Esophagus squamous epithelium (tissue), 5 donors: ENCODE data around the gene TC2N. TPM values are rescaled to one million over a fixed set of nuclear protein-coding genes. Genes with fewer than 3 reads are reported as not detected.
A peak's percentile ranks its signal among the peaks of the same experiment; 100 is the strongest.

Experiments
- DNase-seq: peaks from one replicate; lab custom pipeline; 2025; lab: John Stamatoyannopoulos, UW
- H3K27ac ChIP-seq, 4 donors: fragments of 200-600 bp; sonication (generic); one replicate each; pipeline ENCODE4 v1.5.1; 2016 to 2019; ENCODE audit warnings: mild to moderate bottlenecking in 1 of 4
- H3K27me3 ChIP-seq, 4 donors: fragments of 200-600 bp; sonication (generic); 1 replicate in 3 of 4; 2 replicates in 1 of 4; pipeline versions ENCODE4 v1.5.1 to v1.6.0; 2017 to 2021; ENCODE audit warnings: antibody characterized with exemption in 1 of 4
- H3K36me3 ChIP-seq, 3 donors: fragments of 200-600 bp; sonication (generic); one replicate each; pipeline ENCODE4 v1.5.1; 2016 to 2019
- H3K4me1 ChIP-seq, 3 donors: fragments of 200-600 bp; sonication (generic); one replicate each; pipeline ENCODE4 v1.5.1; 2017 to 2019
- H3K4me3 ChIP-seq, 4 donors: fragments of 200-600 bp; sonication (generic); 1 replicate in 3 of 4; 2 replicates in 1 of 4; pipeline ENCODE4 v1.5.1; 2016 to 2019; ENCODE audit warnings: mild to moderate bottlenecking in 2 of 4, moderate library complexity in 1 of 4
- H3K9me3 ChIP-seq, 3 donors: fragments of 200-600 bp; sonication (generic); one replicate each; pipeline ENCODE4 v1.5.1; 2016 to 2019
- POLR2A ChIP-seq, 4 donors: fragments of 450-650 bp; IDR thresholded peaks; one replicate each; pipeline ENCODE4 v1.6.1; 2017; ENCODE audit warnings: antibody characterized with exemption in 4 of 4, mild to moderate bottlenecking in 4 of 4, moderate library complexity in 3 of 4
- WGBS, 2 donors: methylation state at CpG; one replicate each; pipeline ENCODE4 v1.1.5; 2018; 5-methylcytosine and 5-hydroxymethylcytosine counted together
- intact Hi-C: fragments of 100-400 bp; cut with DNase I; formaldehyde crosslinking; loops from one replicate; pipeline ENCODE4 v1.15.0; 2022
- total RNA-seq, 4 donors: library from RNA; depleted of rRNA; stranded (reverse); fragments of >200 nt; gene quantifications; one replicate each; pipeline ENCODE4 v1.1.0, GENCODE V29; 2016
- TF ChIP-seq, protein P1 (sequence below), 6 experiments: fragments of 450-650 bp in 4 of 6; fragments of 200-600 bp in 2 of 6; sonication (generic) in 2 of 6; IDR thresholded peaks; one replicate each; pipeline ENCODE4 v1.5.1; 2016 to 2019; ENCODE audit warnings: antibody characterized with exemption in 6 of 6, mild to moderate bottlenecking in 4 of 6, moderate library complexity in 4 of 6
- donor health status: DM: yes; HTN: yes; CAD: no.

TC2N gene
- total RNA-seq, 4 donors from 2014 or later: 32.4 to 48.9 (median 44.7) TPM

DNA sequence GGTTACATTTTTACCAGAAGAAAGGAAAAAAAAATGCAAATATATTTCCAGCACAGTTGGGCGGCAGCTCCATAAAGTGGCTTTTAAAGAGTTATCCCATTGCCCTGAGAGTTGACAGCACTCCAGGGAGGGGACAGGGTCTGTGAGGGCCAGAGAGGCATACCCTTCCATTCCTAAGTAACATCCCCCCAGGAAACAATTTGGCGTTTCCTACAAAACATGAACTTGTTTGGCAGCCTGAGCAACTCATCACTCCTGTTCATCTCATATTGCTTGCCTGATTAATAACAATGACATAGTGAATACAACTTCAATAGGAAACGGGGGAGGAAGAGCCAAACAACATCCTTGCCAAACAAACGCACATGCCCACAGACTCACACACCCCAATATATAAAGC lies 23.3 kb downstream of the TC2N start:
- intact Hi-C loops: no loop called here
- no peak for DNase-seq
- peaks cover 0 to 8% (median 6%) of the 10 kb centered on the region in 3 donors for H3K4me1 ChIP-seq
- no peak for TF ChIP-seq POLR2A (IDR thresholded peaks at IDR 0.05)
- TF ChIP-seq, protein P1, sequence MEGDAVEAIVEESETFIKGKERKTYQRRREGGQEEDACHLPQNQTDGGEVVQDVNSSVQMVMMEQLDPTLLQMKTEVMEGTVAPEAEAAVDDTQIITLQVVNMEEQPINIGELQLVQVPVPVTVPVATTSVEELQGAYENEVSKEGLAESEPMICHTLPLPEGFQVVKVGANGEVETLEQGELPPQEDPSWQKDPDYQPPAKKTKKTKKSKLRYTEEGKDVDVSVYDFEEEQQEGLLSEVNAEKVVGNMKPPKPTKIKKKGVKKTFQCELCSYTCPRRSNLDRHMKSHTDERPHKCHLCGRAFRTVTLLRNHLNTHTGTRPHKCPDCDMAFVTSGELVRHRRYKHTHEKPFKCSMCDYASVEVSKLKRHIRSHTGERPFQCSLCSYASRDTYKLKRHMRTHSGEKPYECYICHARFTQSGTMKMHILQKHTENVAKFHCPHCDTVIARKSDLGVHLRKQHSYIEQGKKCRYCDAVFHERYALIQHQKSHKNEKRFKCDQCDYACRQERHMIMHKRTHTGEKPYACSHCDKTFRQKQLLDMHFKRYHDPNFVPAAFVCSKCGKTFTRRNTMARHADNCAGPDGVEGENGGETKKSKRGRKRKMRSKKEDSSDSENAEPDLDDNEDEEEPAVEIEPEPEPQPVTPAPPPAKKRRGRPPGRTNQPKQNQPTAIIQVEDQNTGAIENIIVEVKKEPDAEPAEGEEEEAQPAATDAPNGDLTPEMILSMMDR (IDR thresholded peaks at IDR 0.05): no peak
- H3K9me3 ChIP-seq: no peaks in the 10 kb centered on the region
- H3K27ac ChIP-seq: no peak overlapping the region
- no peaks in the 10 kb centered on the region for H3K36me3 ChIP-seq
- H3K4me3 ChIP-seq: no peak overlapping the region
- peaks cover 0 to 8% (median 0%) of the 10 kb centered on the region in 4 donors for H3K27me3 ChIP-seq
- WGBS, 2 donors: 53 to 85% methylated on average over 4 of the region's 4 CpGs

GRCh38 chr14:91843437-91843836 lies 23.9 kb downstream of the TC2N start:
- WGBS, 2 donors: 67% methylated on average over 4 of the region's 4 CpGs
- Histone ChIP-seq H3K4me3 (no peak overlapping the region), H3K4me1 (peaks cover 0 to 8% (median 6%) of the 10 kb centered on the region in 3 donors), H3K27ac (no peak overlapping the region), H3K27me3 (peaks cover 0 to 10% (median 0%) of the 10 kb centered on the region in 4 donors), H3K36me3 (no peaks in the 10 kb centered on the region), H3K9me3 (no peaks in the 10 kb centered on the region)
- no peak for DNase-seq
- intact Hi-C loops: no loop called here
- TF ChIP-seq POLR2A (IDR thresholded peaks at IDR 0.05): no peak
- TF ChIP-seq, protein P1 (IDR thresholded peaks at IDR 0.05): no peak

DNA sequence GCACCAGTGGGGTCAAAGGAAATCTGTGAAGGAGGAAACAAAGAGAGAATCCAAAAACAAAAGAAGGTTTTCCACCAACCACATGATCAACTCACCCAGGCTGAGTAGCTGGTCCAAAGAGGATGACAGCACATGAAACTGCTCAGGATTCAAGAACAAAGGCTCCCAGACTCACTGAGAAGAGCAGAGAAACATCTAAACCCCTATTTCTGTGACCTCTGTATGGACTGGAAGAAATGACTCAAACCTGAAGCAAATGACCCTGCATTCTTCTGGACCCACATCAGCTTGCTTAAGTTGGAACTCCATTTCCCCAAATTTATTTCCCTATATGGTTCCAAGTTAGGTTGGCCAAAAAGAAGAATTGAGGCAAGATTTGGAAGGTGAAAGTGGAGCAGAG lies 26.3 kb downstream of the TC2N start:
- peaks cover 0 to 26% (median 13%) of the 10 kb centered on the region in 3 donors for H3K4me1 ChIP-seq
- TF ChIP-seq, protein P1 (IDR thresholded peaks at IDR 0.05): no peak
- no peak for TF ChIP-seq POLR2A (IDR thresholded peaks at IDR 0.05)
- peaks cover 0 to 29% (median 2%) of the 10 kb centered on the region in 4 donors for H3K27me3 ChIP-seq
- H3K9me3 ChIP-seq: no peaks in the 10 kb centered on the region
- intact Hi-C loops: no loop called here
- no peaks in the 10 kb centered on the region for H3K36me3 ChIP-seq
- no peak overlapping the region for H3K27ac ChIP-seq
- H3K4me3 ChIP-seq: no peak overlapping the region
- DNase-seq: no peak

DNA sequence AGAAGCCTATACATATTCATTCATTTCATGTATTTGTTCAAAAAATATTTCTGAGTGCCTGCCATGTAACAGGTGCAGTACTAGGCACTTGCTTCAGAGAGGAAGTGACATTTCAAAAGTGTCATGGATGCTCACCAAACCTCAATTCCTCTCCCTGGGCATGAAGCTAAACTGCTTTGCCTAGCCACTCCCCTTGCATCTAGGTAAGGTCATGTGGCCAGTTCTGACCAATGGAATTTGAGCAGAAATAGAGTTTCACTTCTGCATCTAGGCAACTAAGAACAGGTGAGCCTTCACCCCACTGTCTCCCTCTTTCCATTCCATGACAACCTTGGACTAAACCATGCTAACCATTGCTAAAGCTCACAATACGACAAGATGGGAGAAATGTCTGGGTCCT lies 27.6 kb downstream of the TC2N start:
- no peak for TF ChIP-seq POLR2A (IDR thresholded peaks at IDR 0.05)
- TF ChIP-seq, protein P1 (IDR thresholded peaks at IDR 0.05): no peak
- no peak overlapping the region for H3K27ac ChIP-seq
- H3K36me3 ChIP-seq: no peaks in the 10 kb centered on the region
- intact Hi-C loops: no loop called here
- no peak for DNase-seq
- WGBS, 2 donors: 92 to 95% methylated on average over 1 of the region's 1 CpG
- no peaks in the 10 kb centered on the region for H3K9me3 ChIP-seq
- no peak overlapping the region for H3K4me3 ChIP-seq
- H3K4me1 ChIP-seq: peaks cover 1 to 33% (median 13%) of the 10 kb centered on the region in 3 donors
- peaks cover 0 to 32% (median 2%) of the 10 kb centered on the region in 4 donors for H3K27me3 ChIP-seq

- peak overlapping the region; percentile 87 to 94 (median 89) for H3K27ac ChIP-seq
- peaks cover 5 to 36% (median 7%) of the 10 kb centered on the region in 3 donors for H3K4me1 ChIP-seq
- H3K4me3 ChIP-seq: peak overlapping the region; percentile 70 to 91 (median 74)
- WGBS, 2 donors: 18 to 32% methylated on average over 10 to 12 of the region's 12 CpGs
- H3K36me3 ChIP-seq: no peaks in the 10 kb centered on the region
- intact Hi-C loops: no loop called here
- H3K27me3 ChIP-seq: peaks cover 0 to 26% (median 2%) of the 10 kb centered on the region in 4 donors
- no peak for DNase-seq
- H3K9me3 ChIP-seq: no peaks in the 10 kb centered on the region
- no peak for TF ChIP-seq POLR2A (IDR thresholded peaks at IDR 0.05)
- TF ChIP-seq, protein P1 (IDR thresholded peaks at IDR 0.05): no peak
Measured at GRCh38 chr14:91837076-91837475, 30.3 kb downstream of the TC2N start.
